DMS153 treated with DMSO at 0.1 percent for 48 hours (cell line): Measurements from ENCODE around the gene UBE2E2.

Experiments used
- DNase-seq: peaks from one replicate; lab custom pipeline; 2025; ENCODE audit not compliant: unreplicated experiment; lab: John Stamatoyannopoulos, UW

Gene UBE2E2

GRCh38 chr3:23272820-23273219 is 69.7 kb downstream of the UBE2E2 start:
- no peak for DNase-seq

GRCh38 chr3:23275061-23275460 is 71.9 kb downstream of the UBE2E2 start:
- no peak for DNase-seq

GRCh38 chr3:23275814-23276213 is 72.7 kb downstream of the UBE2E2 start:
- DNase-seq, result no peak

GRCh38 chr3:23276913-23277658 is 74.0 kb downstream of the UBE2E2 start:
- no peak for DNase-seq

GRCh38 chr3:23277688-23278087 is 74.6 kb downstream of the UBE2E2 start:
- no peak for DNase-seq

GRCh38 chr3:23283625-23284024 is 80.5 kb downstream of the UBE2E2 start:
- no peak for DNase-seq

GRCh38 chr3:23288286-23288685 is 85.2 kb downstream of the UBE2E2 start:
- no peak for DNase-seq

GRCh38 chr3:23288715-23289114 is 85.6 kb downstream of the UBE2E2 start:
- DNase-seq, result no peak

GRCh38 chr3:23292432-23292831 is 89.3 kb downstream of the UBE2E2 start:
- DNase-seq, result no peak

- no peak for DNase-seq
Measured at GRCh38 chr3:23294770-23295387, 91.8 kb downstream of the UBE2E2 start.

GRCh38 chr3:23301819-23302218 is 98.7 kb downstream of the UBE2E2 start:
- DNase-seq, result no peak

GRCh38 chr3:23302271-23302670 is 99.1 kb downstream of the UBE2E2 start:
- DNase-seq, result no peak

GRCh38 chr3:23303601-23304217 is 100.6 kb downstream of the UBE2E2 start:
- DNase-seq, result no peak

GRCh38 chr3:23304424-23304823 is 101.3 kb downstream of the UBE2E2 start:
- DNase-seq, result no peak

GRCh38 chr3:23308986-23309625 is 106.0 kb downstream of the UBE2E2 start:
- no peak for DNase-seq

GRCh38 chr3:23312866-23313265 is 109.7 kb downstream of the UBE2E2 start:
- DNase-seq, result no peak

- DNase-seq, result no peak
Measured at GRCh38 chr3:23314981-23315762, 112.0 kb downstream of the UBE2E2 start.

- no peak for DNase-seq
Measured at GRCh38 chr3:23316924-23317323, 113.8 kb downstream of the UBE2E2 start.

GRCh38 chr3:23319366-23320312 is 116.5 kb downstream of the UBE2E2 start:
- no peak for DNase-seq
